ENCODE measurements around the gene ABCG8.

Gene ABCG8

DNA sequence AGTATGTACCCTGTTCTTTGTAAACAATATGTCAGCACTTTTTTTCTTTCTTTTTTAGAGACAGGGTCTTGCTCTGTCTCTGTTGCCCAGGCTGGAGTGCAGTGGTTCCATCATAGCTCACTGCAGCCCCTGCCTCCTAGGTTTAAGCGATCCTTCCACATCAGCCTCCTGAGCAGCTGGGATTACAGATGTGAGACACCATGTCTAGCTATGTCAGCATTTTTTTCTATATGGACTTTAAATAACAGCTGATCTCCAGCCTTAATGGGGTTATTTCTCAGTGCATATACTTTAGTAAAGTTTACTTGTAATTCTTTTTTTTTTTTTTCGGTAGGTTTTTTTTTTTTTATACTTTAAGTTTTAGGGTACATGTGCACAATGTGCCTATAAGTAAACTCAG lies 26.8 kb upstream of the ABCG8 start:
- TF ChIP-seq, protein P1, sequence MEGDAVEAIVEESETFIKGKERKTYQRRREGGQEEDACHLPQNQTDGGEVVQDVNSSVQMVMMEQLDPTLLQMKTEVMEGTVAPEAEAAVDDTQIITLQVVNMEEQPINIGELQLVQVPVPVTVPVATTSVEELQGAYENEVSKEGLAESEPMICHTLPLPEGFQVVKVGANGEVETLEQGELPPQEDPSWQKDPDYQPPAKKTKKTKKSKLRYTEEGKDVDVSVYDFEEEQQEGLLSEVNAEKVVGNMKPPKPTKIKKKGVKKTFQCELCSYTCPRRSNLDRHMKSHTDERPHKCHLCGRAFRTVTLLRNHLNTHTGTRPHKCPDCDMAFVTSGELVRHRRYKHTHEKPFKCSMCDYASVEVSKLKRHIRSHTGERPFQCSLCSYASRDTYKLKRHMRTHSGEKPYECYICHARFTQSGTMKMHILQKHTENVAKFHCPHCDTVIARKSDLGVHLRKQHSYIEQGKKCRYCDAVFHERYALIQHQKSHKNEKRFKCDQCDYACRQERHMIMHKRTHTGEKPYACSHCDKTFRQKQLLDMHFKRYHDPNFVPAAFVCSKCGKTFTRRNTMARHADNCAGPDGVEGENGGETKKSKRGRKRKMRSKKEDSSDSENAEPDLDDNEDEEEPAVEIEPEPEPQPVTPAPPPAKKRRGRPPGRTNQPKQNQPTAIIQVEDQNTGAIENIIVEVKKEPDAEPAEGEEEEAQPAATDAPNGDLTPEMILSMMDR (IDR thresholded peaks at IDR 0.05; ENCODE audit: low read depth, low read length, missing control alignments) = no peak
- in situ Hi-C loops (cut with HindIII; ENCODE audit: low sequenced_read_pairs) = no loop called here
- DNase-seq (ENCODE audit: low read depth) = no peak
- no peak overlapping the region for H3K4me3 ChIP-seq (ENCODE audit: low read depth, low read length)

DNA sequence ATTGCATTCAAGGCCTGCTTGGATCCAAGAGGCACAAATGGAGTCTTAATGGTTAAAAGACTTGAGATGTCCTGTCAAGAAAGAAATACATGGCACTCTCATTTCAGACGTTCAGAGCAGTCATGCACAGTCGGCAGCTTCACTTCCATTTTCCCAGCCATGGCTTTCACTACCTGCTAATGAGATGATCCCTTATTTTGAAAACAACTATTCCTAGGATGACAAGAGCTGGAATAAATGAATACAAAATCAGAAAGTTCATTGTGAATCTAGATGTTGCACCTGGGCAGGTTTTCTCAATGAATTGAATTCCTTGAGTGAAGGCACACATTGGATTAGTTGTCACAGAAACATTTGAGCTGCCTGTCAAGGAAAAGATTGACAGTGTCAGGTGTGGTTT lies 25.8 kb upstream of the ABCG8 start:
- H3K4me3 ChIP-seq (ENCODE audit: low read depth, low read length) = no peak overlapping the region
- DNase-seq (ENCODE audit: low read depth) = no peak
- in situ Hi-C loops (cut with HindIII; ENCODE audit: low sequenced_read_pairs) = no loop called here
- TF ChIP-seq, protein P1 (IDR thresholded peaks at IDR 0.05; ENCODE audit: low read depth, low read length, missing control alignments) = no peak

DNA sequence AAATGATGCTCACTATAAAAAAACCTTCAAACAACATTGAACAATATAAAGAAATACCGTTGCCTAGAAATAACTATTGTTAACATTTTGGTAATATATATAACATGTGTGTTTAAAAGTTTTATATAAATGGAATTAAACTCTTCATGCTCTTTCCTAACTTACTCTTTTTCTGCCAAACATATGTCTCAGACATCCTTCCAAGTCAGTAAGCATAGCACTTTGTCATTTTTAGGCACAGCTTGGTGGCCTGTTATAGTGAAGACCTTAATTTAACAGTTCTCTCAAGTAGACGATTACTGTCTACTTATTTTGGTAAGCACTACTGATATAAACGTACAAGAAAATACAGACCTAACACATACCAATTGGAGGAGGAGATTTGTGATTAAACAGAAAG lies 24.1 kb upstream of the ABCG8 start:
- in situ Hi-C loops (cut with HindIII; ENCODE audit: low sequenced_read_pairs) = no loop called here
- no peak for DNase-seq (ENCODE audit: low read depth)
- TF ChIP-seq, protein P1 (IDR thresholded peaks at IDR 0.05; ENCODE audit: low read depth, low read length, missing control alignments) = no peak
- no peak overlapping the region for H3K4me3 ChIP-seq (ENCODE audit: low read depth, low read length)

DNA sequence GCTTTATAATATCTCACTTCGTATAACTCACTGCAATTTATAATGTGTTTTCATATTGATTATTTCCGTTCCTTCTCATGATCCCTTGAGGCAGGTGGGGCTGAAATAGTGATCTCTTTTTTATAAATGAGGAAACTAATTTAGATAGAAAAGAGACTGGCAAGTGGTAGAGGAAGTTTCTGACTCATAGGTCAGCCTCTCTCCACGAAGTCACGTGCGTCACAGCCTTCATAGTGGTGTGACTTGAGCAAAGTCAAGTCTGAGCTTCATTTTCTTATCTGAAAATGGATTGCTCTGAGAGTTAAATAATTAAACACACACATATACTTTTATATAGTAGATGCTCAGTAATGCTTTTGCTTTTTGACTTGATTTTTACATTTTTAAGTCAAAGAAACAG lies 20.0 kb upstream of the ABCG8 start:
- H3K4me3 ChIP-seq (ENCODE audit: low read depth, low read length) = no peak overlapping the region
- TF ChIP-seq, protein P1 (IDR thresholded peaks at IDR 0.05; ENCODE audit: low read depth, low read length, missing control alignments) = no peak
- no peak for DNase-seq (ENCODE audit: low read depth)
- in situ Hi-C loops (cut with HindIII; ENCODE audit: low sequenced_read_pairs) = no loop called here

DNA sequence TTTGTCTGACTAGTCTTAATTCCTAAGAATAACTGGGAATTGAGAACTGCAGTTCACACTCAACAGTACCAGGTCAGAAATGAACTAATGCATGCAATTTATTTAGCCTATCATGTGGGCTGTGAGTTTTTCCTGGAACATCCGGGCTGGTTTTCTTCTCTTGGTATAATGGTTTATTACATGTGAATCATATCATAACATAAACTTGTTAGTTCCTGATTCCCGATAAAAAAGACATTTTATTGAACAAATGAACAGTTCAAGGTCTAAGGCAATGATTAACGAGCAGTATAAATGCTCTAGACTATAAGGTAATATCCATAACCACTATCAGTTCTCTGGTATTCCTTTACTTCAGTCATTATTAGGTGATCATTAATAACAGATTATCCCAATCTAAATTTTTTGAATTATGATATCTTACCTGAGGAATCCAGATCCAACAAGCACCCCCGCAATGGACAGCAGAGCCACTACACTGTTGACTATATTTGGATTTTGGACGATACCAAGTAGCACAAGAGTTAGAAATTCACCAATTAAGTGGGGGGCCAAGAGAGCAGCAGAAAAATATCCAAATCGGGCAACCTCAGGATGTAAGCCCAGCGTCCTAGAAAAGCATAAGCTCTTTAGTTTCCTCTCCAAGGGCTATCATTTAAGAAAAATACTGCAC lies 19.1 kb upstream of the ABCG8 start:
- TF ChIP-seq, protein P1 (IDR thresholded peaks at IDR 0.05; ENCODE audit: low read depth, low read length, missing control alignments) = no peak
- no peak overlapping the region for H3K4me3 ChIP-seq (ENCODE audit: low read depth, low read length)
- no peak for DNase-seq (ENCODE audit: low read depth)
- in situ Hi-C loops (cut with HindIII; ENCODE audit: low sequenced_read_pairs) = no loop called here

DNA sequence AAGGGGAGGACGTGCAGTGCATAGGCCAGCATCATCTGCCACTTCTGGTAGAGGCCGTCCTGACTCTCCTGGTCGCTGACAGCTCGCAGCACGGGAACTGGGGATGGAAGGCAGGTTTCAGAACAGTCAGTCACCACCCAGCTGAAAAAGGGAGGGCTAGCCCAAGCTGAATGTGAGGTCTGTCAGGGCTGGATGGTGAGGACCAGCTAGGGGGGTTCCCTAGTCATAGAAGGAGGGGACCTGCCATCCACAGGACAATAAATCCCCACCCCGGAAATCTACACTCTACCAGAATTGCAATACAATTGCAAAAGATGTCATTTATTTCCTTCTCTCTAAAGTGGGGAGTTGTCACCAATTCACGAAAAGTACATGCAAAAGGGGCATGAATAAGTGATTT lies 15.9 kb upstream of the ABCG8 start:
- in situ Hi-C loops (cut with HindIII; ENCODE audit: low sequenced_read_pairs) = no loop called here
- DNase-seq (ENCODE audit: low read depth) = no peak
- TF ChIP-seq, protein P1 (IDR thresholded peaks at IDR 0.05; ENCODE audit: low read depth, low read length, missing control alignments) = no peak
- H3K4me3 ChIP-seq (ENCODE audit: low read depth, low read length) = no peak overlapping the region

All from astrocyte of the cerebellum (primary cell).